Activated CD8-positive, alpha-beta T cell treated with anti-CD3 and anti-CD28 coated beads for 36 hours (primary cell): Measurements from ENCODE around the gene GSTM2. TPM values are rescaled to one million over a fixed set of nuclear protein-coding genes. Genes with fewer than 3 reads are reported as not detected.

ENCODE experiments used
- ATAC-seq: fragments of 200-7000 bp; cut with Tn5 transposase; one replicate; pipeline ENCODE4 v1.10.0; 2021; ENCODE audit warnings: mild to moderate bottlenecking, moderate library complexity
- CTCF ChIA-PET: fragments of 350-600 bp; sonication (Branson Sonifier 250); formaldehyde crosslinking; loops from one replicate; lab custom pipeline; 2021; ENCODE audit warnings: antibody characterized with exemption; lab: Charles Lee
- POLR2A ChIA-PET: fragments of 350-600 bp; sonication (Branson Sonifier 250); formaldehyde crosslinking; loops from one replicate; lab custom pipeline; 2021; ENCODE audit warnings: antibody characterized with exemption; lab: Charles Lee
- DNase-seq: peaks from one replicate; pipeline ENCODE4 v3.0.0-alpha.2; 2020
- H3K27ac Mint-ChIP-seq: one replicate; pipeline ENCODE4 v1.8.0; 2021; ENCODE audit warnings: mild to moderate bottlenecking, mixed read lengths
- H3K27me3 Mint-ChIP-seq: one replicate; pipeline ENCODE4 v1.8.0; 2021; ENCODE audit warnings: mixed read lengths
- H3K36me3 Mint-ChIP-seq: one replicate; pipeline ENCODE4 v1.8.0; 2021; ENCODE audit warnings: low read depth, mixed read lengths
- H3K4me1 Mint-ChIP-seq: one replicate; pipeline ENCODE4 v1.8.0; 2021; ENCODE audit warnings: low read depth, mixed read lengths
- H3K4me3 Mint-ChIP-seq: one replicate; pipeline ENCODE4 v1.8.0; 2021; ENCODE audit warnings: mild to moderate bottlenecking, moderate library complexity, mixed read lengths
- H3K9me3 Mint-ChIP-seq: one replicate; pipeline ENCODE4 v1.8.0; 2021; ENCODE audit warnings: mixed read lengths
- CTCF ChIP-seq: fragments of 200-600 bp; IDR thresholded peaks from one replicate; pipeline ENCODE4 v1.8.0; 2022; ENCODE audit warnings: antibody characterized with exemption, mild to moderate bottlenecking
- intact Hi-C: fragments of 100-400 bp; cut with micrococcal nuclease; formaldehyde crosslinking; loops from one replicate; pipeline ENCODE4 v1.10.0; 2022
- total RNA-seq, 2 experiments: library from RNA; stranded (reverse); gene quantifications; one replicate each; pipeline ENCODE4 v1.2.3, GENCODE V29; 2021

GSTM2 gene
- total RNA-seq, 2 experiments from 2014 or later: 13.6 to 16.2 TPM

DNA sequence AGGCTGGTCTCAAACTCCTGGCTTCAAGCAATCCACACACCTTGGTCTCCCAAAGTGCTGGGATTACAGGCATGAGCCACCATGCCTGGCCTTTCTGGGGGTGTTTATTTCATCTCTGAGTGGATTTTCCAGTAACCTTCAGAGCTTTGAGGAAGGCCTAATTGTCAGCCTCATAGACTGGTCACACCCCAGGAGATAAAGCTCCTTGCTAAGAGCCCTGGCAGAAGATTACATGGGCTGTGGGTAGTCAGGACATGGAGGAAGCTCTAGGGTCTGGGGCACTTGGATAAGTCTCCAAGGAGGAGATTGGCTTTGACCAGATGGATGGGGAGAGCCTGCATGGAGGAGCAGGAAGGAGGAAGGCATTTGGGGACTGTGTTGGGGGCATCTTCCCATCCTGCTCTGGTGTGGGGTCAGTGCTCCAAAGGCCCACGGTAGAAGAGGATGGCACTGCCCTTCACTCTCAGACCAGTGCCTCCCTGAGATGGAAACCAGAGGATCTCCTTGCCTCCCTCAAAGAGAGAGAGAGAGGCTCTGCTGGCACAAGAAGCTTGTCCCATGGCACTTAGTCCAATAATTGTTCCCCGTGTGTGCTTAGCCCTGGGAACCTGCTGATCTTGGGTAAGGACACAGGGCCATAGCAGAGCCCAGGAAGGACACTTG is 26.6 kb upstream of the GSTM2 start:
- intact Hi-C loops: loop anchor here (5.0 kb wide), 2 partner anchors 94 to 341 kb away; partner anchors contain the start of genes AHCYL1 and GNAI3
- DNase-seq (no peak), ATAC-seq (no peak)
- no peaks in the 10 kb centered on the region for H3K36me3 Mint-ChIP-seq
- H3K4me3 Mint-ChIP-seq: no peak overlapping the region
- no peak for TF ChIP-seq CTCF
- no peaks in the 10 kb centered on the region for H3K9me3 Mint-ChIP-seq
- ChIA-PET POLR2A (interaction anchor here (0.9 to 1.4 kb wide), 3 partner anchors 12 to 343 kb away, joined by 3 read pairs; partner anchors contain the start of genes AHCYL1 and GSTM1), CTCF (interaction anchor here (1.0 to 18.5 kb wide), 43 partner anchors 11 to 347 kb away, joined by 3 to 294 read pairs (median 11); partner anchors contain the start of genes AHCYL1, AMPD2, CSF1 and GNAI3)
- H3K27ac Mint-ChIP-seq: no peak overlapping the region
- H3K4me1 Mint-ChIP-seq: peaks cover 7% of the 10 kb centered on the region
- no peaks in the 10 kb centered on the region for H3K27me3 Mint-ChIP-seq

GRCh38 chr1:109641861-109642260 is 26.0 kb upstream of the GSTM2 start:
- ATAC-seq (no peak), DNase-seq (no peak)
- no peak for TF ChIP-seq CTCF

DNA sequence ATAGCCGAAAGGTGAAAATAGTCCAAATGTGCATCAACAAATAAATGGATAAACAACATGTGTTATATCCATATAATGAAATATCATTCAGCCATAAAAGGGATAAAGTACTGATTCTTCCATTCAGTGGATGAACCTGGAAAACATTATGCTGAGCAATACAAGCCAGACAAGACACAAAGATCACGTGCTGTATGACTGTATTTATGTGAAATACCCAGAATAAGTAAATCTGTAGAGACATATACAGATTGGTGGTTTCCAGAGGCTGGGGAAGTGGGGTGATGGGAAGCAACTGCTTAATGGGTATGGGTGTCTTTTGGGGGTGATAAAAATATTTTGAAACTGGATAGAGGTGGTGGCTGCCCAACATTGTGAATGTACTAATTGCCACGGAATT is 25.2 kb upstream of the GSTM2 start:
- H3K36me3 Mint-ChIP-seq: no peaks in the 10 kb centered on the region
- no peak for TF ChIP-seq CTCF
- ChIA-PET POLR2A (no interaction called here), CTCF (interaction anchor here (0.7 to 18.5 kb wide), 15 partner anchors 8 to 339 kb away, joined by 3 to 294 read pairs (median 5); partner anchors contain the start of genes AHCYL1 and GPR61)
- H3K27me3 Mint-ChIP-seq: no peaks in the 10 kb centered on the region
- no peak for ATAC-seq
- H3K27ac Mint-ChIP-seq: no peak overlapping the region
- H3K4me3 Mint-ChIP-seq: no peak overlapping the region
- intact Hi-C loops: loop anchor here (1.0 to 5.0 kb wide), 3 partner anchors 95 to 340 kb away; partner anchors contain the start of genes AHCYL1 and GNAI3
- H3K4me1 Mint-ChIP-seq: peaks cover 7% of the 10 kb centered on the region
- H3K9me3 Mint-ChIP-seq: no peaks in the 10 kb centered on the region
- DNase-seq: no peak

More at GRCh38 chr1:109641861-109642260, 26.0 kb upstream of the GSTM2 start:
- H3K27me3 Mint-ChIP-seq: no peaks in the 10 kb centered on the region
- H3K27ac Mint-ChIP-seq: no peak overlapping the region
- H3K4me1 Mint-ChIP-seq: peaks cover 7% of the 10 kb centered on the region
- ChIA-PET POLR2A (no interaction called here), CTCF (interaction anchor here (1.0 to 18.5 kb wide), 9 partner anchors 10 to 340 kb away, joined by 3 to 294 read pairs (median 21); partner anchors contain the start of genes AHCYL1, GPR61 and GSTM4)
- no peaks in the 10 kb centered on the region for H3K36me3 Mint-ChIP-seq
- H3K9me3 Mint-ChIP-seq: no peaks in the 10 kb centered on the region
- intact Hi-C loops: loop anchor here (5.0 kb wide), 2 partner anchors 95 to 340 kb away; partner anchors contain the start of genes AHCYL1 and GNAI3
- H3K4me3 Mint-ChIP-seq: no peak overlapping the region

- Mint-ChIP-seq H3K36me3 (no peaks in the 10 kb centered on the region), H3K9me3 (no peaks in the 10 kb centered on the region), H3K4me1 (peaks cover 7% of the 10 kb centered on the region), H3K27ac (no peak overlapping the region), H3K27me3 (peaks cover 1% of the 10 kb centered on the region), H3K4me3 (no peak overlapping the region)
- POLR2A ChIA-PET: interaction anchor here (1.1 kb wide), 1 partner anchor 130 kb away, joined by 3 read pairs; no protein-coding TSS in a partner anchor
- TF ChIP-seq CTCF: peak; percentile 88
- peak; percentile 95 for ATAC-seq
- intact Hi-C loops: loop anchor here (1.0 to 5.0 kb wide), 3 partner anchors 96 to 339 kb away; partner anchors contain the start of genes AHCYL1 and GNAI3
- CTCF ChIA-PET: interaction anchor here (0.7 to 18.5 kb wide), 18 partner anchors 8 to 338 kb away, joined by 3 to 294 read pairs (median 5); partner anchors contain the start of genes AHCYL1, GPR61 and GSTM4
- peak; percentile 94 for DNase-seq
Observed at GRCh38 chr1:109643385-109644230, 24.2 kb upstream of the GSTM2 start.
